RWPE2 (cell line): ENCODE measurements around the gene NPEPPS.

Experiments
- ATAC-seq: fragments of 200-7000 bp; cut with Tn5 transposase; 3 replicates; pipeline ENCODE4 v1.9.1; 2021; ENCODE audit warnings: low read depth
- DNase-seq: peaks from one replicate; pipeline ENCODE4 v3.0.0-alpha.2; 2020; ENCODE audit warnings: low spot score
- H3K27ac ChIP-seq: fragments of 450-650 bp; 2 replicates; pipeline ENCODE4 v1.5.1; 2017; ENCODE audit warnings: mild to moderate bottlenecking; ENCODE audit not compliant: poor library complexity, severe bottlenecking
- H3K27me3 ChIP-seq: fragments of 250-450 bp; sonication (Bioruptor Pico); 2 replicates; pipeline ENCODE4 v1.5.1; 2021; ENCODE audit warnings: mild to moderate bottlenecking, moderate library complexity; ENCODE audit not compliant: insufficient read depth, poor library complexity, severe bottlenecking
- H3K36me3 ChIP-seq: fragments of 250-450 bp; sonication (Bioruptor Pico); 2 replicates; pipeline ENCODE4 v1.5.1; 2020; ENCODE audit warnings: low read depth, mild to moderate bottlenecking, moderate library complexity
- H3K4me1 ChIP-seq: fragments of 250-450 bp; sonication (Bioruptor Pico); 2 replicates; pipeline ENCODE4 v1.5.1; 2021; ENCODE audit warnings: mild to moderate bottlenecking, moderate library complexity; ENCODE audit not compliant: insufficient read depth, poor library complexity, severe bottlenecking
- H3K4me3 ChIP-seq: fragments of 250-450 bp; sonication (Bioruptor Pico); 2 replicates; pipeline ENCODE4 v1.5.1; 2021; ENCODE audit warnings: mild to moderate bottlenecking, moderate library complexity; ENCODE audit not compliant: severe bottlenecking
- H3K9me3 ChIP-seq: fragments of 250-450 bp; sonication (Bioruptor Pico); 2 replicates; pipeline ENCODE4 v1.5.1; 2021; ENCODE audit warnings: mild to moderate bottlenecking, moderate library complexity; ENCODE audit not compliant: severe bottlenecking
- CTCF ChIP-seq: fragments of 450-650 bp; IDR thresholded peaks from one replicate; pipeline ENCODE4 v1.5.1; 2017; ENCODE audit warnings: mild to moderate bottlenecking, moderate library complexity; ENCODE audit not compliant: poor library complexity, severe bottlenecking

The NPEPPS gene

GRCh38 chr17:47632991-47633390 is 102.1 kb downstream of the NPEPPS start:
- peaks cover 8% of the 10 kb centered on the region for H3K4me1 ChIP-seq
- TF ChIP-seq CTCF: no peak
- no peak overlapping the region for H3K27ac ChIP-seq
- 0 out of 2 replicates have a peak, but pooled peaks cover 4% of the 10 kb centered on the region for H3K36me3 ChIP-seq
- no peaks in the 10 kb centered on the region for H3K9me3 ChIP-seq
- H3K4me3 ChIP-seq: no peak overlapping the region
- H3K27me3 ChIP-seq: no peaks in the 10 kb centered on the region
- DNase-seq (no peak), ATAC-seq (no peak)

- ATAC-seq: peak; percentile 64
- Histone ChIP-seq H3K4me3 (no peak overlapping the region), H3K27me3 (no peaks in the 10 kb centered on the region), H3K36me3 (0 out of 2 replicates have a peak, but pooled peaks cover 4% of the 10 kb centered on the region), H3K4me1 (peaks cover 8% of the 10 kb centered on the region), H3K27ac (no peak overlapping the region), H3K9me3 (no peaks in the 10 kb centered on the region)
- no peak for TF ChIP-seq CTCF
- no peak for DNase-seq
Measured at GRCh38 chr17:47633996-47634395, 103.1 kb downstream of the NPEPPS start.

GRCh38 chr17:47634870-47635269 is 104.0 kb downstream of the NPEPPS start:
- TF ChIP-seq CTCF: no peak

GRCh38 chr17:47635734-47636133 is 104.8 kb downstream of the NPEPPS start:
- no peak for TF ChIP-seq CTCF
- ATAC-seq (no peak), DNase-seq (no peak)
- H3K9me3 ChIP-seq: no peaks in the 10 kb centered on the region
- no peak overlapping the region for H3K4me3 ChIP-seq
- H3K27me3 ChIP-seq: no peaks in the 10 kb centered on the region
- H3K27ac ChIP-seq: no peak overlapping the region
- H3K4me1 ChIP-seq: peaks cover 8% of the 10 kb centered on the region
- 0 out of 2 replicates have a peak, but pooled peaks cover 4% of the 10 kb centered on the region for H3K36me3 ChIP-seq

More at GRCh38 chr17:47634870-47635269, 104.0 kb downstream of the NPEPPS start:
- no peak overlapping the region for H3K4me3 ChIP-seq
- no peak overlapping the region for H3K27ac ChIP-seq
- peaks cover 8% of the 10 kb centered on the region for H3K4me1 ChIP-seq
- ATAC-seq (no peak), DNase-seq (no peak)
- H3K27me3 ChIP-seq: no peaks in the 10 kb centered on the region
- H3K9me3 ChIP-seq: no peaks in the 10 kb centered on the region
- H3K36me3 ChIP-seq: 0 out of 2 replicates have a peak, but pooled peaks cover 4% of the 10 kb centered on the region

GRCh38 chr17:47636273-47637030 is 105.5 kb downstream of the NPEPPS start:
- H3K36me3 ChIP-seq: 0 out of 2 replicates have a peak, but pooled peaks cover 4% of the 10 kb centered on the region
- DNase-seq: no peak
- ATAC-seq: no peak
- H3K4me1 ChIP-seq: peaks cover 8% of the 10 kb centered on the region
- TF ChIP-seq CTCF: no peak
- no peak overlapping the region for H3K27ac ChIP-seq
- H3K4me3 ChIP-seq: no peak overlapping the region
- no peaks in the 10 kb centered on the region for H3K27me3 ChIP-seq
- H3K9me3 ChIP-seq: no peaks in the 10 kb centered on the region
